ENCODE results near the gene LSM7. TPM values are rescaled to one million over a fixed set of nuclear protein-coding genes. Genes with fewer than 3 reads are reported as not detected.

LSM7 gene
- polyA plus RNA-seq, 2 donors: 223 to 245 TPM

DNA sequence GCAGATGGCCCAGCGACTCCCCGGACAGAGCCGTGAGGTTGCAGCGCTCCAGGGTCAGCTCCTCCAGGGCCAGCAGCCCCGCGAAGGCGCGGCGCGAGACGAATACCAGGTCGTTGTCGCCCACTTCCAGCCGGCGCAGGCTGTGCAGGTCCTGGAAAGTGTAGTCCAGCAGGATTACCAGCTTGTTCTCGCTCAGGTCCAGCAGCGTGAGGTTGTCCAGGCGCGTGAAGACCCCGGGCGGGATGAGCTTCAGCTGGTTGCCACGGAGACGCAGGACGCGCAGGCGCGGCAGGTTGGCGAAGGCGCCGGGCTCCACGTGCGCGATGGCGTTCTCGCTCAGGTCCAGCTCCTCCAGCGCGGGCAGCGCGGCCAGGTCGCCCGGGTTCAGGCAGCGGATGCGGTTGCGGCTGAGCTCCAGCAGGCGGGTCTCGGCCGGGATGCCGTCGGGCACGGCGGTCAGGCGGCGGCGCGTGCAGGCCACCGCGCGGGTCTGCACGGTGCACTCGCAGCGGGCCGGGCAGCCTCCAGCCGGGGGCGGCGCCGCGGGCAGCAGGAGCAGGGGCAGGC lies 37.1 kb downstream of the LSM7 start:
- H3K27me3 ChIP-seq (ENCODE audit: control insufficient read depth in 1 of 2, insufficient read depth in 2 of 2, low read length in 2 of 2): peaks cover 0 to 9% of the 10 kb centered on the region in 2 donors
- peak overlapping the region; percentile 2 to 44 for H3K4me3 ChIP-seq (ENCODE audit: low read depth in 1 of 2, low read length in 2 of 2)
- H3K36me3 ChIP-seq (ENCODE audit: control insufficient read depth in 2 of 2, insufficient read depth in 2 of 2, low read length in 1 of 2): no peaks in the 10 kb centered on the region
- no peak overlapping the region for H3K27ac ChIP-seq (ENCODE audit: low read depth in 2 of 2, low read length in 1 of 2)
- peaks cover 5 to 15% of the 10 kb centered on the region in 2 donors for H3K4me1 ChIP-seq (ENCODE audit: control insufficient read depth in 2 of 2, insufficient read depth in 2 of 2, low read length in 1 of 2)
- 15 to 17% methylated on average over 50 to 67 of the region's 67 CpGs for WGBS, 2 donors
- no peaks in the 10 kb centered on the region for H3K9me3 ChIP-seq (ENCODE audit: control insufficient read depth in 2 of 2, insufficient read depth in 1 of 2, low read depth in 1 of 2, low read length in 1 of 2)

DNA sequence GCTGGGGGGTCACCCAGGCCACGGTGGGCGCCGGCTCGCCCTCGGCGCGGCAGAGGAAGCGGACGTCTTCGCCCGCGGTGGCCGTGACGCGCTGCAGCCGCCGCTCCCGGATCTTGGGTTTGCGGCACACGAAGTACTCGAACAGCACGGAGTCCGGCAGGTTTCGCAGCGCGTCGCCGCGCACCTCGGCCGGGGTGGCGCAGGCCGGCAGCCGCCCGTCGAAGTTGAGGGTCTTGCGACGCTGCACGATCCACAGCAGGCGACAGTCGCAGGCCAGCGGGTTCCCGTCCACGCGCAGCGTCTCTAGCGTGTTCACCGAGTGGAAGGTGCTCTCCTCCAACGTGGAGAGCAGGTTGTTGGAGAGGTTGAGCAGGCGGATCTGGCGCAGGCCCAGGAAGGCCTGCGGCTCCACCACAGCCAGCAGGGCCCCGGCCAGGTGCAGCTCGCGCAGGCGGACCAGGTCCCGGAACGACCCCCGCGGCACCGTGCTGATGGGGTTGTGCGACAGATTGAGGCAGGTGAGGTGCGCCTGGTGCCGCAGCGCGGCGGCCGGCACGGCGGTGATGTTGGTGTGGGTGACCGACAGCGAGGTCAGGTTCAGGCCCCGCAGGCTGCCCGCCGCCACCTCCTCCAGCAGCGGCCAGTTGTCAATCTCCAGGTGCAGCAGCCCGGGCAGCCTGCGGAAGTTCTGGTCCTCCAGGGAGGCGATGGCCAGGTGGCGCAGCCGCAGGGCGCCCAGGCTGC lies 37.8 kb downstream of the LSM7 start:
- Histone ChIP-seq H3K36me3 (ENCODE audit: control insufficient read depth in 2 of 2, insufficient read depth in 2 of 2, low read length in 1 of 2) (no peaks in the 10 kb centered on the region), H3K4me3 (ENCODE audit: low read depth in 1 of 2, low read length in 2 of 2) (peak overlapping the region; percentile 2 to 44), H3K9me3 (ENCODE audit: control insufficient read depth in 2 of 2, insufficient read depth in 1 of 2, low read depth in 1 of 2, low read length in 1 of 2) (no peaks in the 10 kb centered on the region), H3K27me3 (ENCODE audit: control insufficient read depth in 1 of 2, insufficient read depth in 2 of 2, low read length in 2 of 2) (peaks cover 0 to 9% of the 10 kb centered on the region in 2 donors), H3K27ac (ENCODE audit: low read depth in 2 of 2, low read length in 1 of 2) (peak overlapping the region in 1 of 2 donors; percentile 28), H3K4me1 (ENCODE audit: control insufficient read depth in 2 of 2, insufficient read depth in 2 of 2, low read length in 1 of 2) (peaks cover 5 to 15% of the 10 kb centered on the region in 2 donors)
- 2 to 3% methylated on average over 64 to 82 of the region's 82 CpGs for WGBS, 2 donors

DNA sequence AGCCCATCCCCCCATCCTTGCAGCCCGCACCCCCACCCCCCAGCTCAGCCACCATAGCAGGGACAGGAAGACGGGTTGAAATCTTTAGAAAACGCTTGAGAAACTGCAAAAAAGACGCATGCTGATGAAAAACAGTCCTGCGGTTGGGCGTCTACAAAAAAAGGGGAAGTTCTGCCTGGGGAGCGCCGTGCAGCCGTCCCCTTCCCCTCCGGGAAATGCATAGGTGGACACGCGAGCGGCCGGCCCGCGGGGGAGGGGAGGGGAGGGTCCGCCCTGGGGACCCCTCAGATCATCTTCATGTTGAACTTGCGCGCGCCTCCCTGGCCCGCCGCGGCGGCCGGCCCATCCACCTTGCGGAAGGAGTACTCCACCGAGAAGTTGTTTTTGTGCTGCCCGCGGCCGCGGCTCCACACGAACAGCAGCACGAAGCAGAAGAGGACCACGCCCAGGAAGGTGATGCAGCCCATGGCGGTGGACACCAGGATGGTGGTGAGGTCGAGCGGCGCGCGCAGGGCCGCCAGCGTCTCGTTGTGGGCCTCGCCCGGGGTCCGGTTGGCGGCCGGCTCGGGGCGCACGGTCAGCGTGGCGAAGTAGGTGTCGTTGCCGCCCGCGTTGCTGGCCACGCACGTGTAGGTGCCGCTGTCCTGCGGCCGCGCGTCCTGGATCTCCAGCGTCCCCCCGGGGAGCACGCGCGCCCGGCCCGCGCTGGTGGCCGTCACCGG lies 38.5 kb downstream of the LSM7 start:
- H3K36me3 ChIP-seq (ENCODE audit: control insufficient read depth in 2 of 2, insufficient read depth in 2 of 2, low read length in 1 of 2): no peaks in the 10 kb centered on the region
- H3K27me3 ChIP-seq (ENCODE audit: control insufficient read depth in 1 of 2, insufficient read depth in 2 of 2, low read length in 2 of 2): peaks cover 0 to 9% of the 10 kb centered on the region in 2 donors
- peak overlapping the region in 1 of 2 donors; percentile 28 for H3K27ac ChIP-seq (ENCODE audit: low read depth in 2 of 2, low read length in 1 of 2)
- H3K4me3 ChIP-seq (ENCODE audit: low read depth in 1 of 2, low read length in 2 of 2): peak overlapping the region; percentile 2 to 44
- H3K9me3 ChIP-seq (ENCODE audit: control insufficient read depth in 2 of 2, insufficient read depth in 1 of 2, low read depth in 1 of 2, low read length in 1 of 2): no peaks in the 10 kb centered on the region
- peaks cover 4 to 15% of the 10 kb centered on the region in 2 donors for H3K4me1 ChIP-seq (ENCODE audit: control insufficient read depth in 2 of 2, insufficient read depth in 2 of 2, low read length in 1 of 2)
- WGBS, 2 donors: 2% methylated on average over 63 to 74 of the region's 74 CpGs

DNA sequence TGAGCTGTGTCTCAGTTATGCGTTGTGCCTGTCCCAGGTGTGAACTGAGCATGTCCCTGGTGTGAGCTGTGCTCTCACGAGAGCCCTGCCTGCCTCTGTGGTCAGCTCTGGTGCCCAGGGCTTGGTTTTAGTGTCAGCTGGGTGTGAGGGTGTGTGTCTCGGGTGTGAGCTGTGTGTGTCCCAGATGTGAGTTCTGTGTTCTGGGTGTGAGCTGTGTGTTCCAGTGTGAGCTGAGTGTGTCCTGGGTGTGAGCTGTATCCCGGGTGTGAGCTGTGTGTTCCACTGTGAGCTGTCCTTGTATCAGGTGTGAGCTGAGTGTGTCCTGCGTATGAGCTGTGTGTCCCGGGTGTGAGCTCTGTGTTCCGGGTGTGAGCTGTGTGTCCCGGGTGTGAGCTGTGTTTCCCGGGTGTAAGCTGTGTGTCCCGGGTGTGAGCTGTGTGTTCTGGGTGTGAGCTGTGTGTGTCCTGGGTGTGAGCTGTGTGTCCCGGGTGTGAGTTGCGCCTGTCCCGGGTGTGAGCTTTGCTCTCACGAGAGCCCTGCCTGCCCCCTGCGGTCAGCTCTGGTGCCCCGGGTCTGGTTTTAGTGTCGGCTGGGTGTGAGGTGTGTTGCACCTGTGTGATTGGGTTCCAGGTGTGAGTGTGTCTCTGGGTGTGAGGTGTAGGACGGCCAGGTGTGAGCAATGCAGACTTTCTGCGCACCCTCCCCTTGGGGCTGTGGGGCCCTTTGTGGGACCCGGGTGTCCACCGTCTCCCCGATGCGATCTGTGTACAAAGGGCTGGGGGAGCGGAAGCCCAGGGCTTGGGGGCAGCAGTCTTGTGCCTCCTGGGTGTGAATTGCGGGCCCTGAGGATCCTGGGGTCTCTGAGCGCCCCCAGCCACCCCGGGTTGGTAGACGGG lies 39.3 kb downstream of the LSM7 start:
- no peak overlapping the region for H3K4me3 ChIP-seq (ENCODE audit: low read depth in 1 of 2, low read length in 2 of 2)
- no peaks in the 10 kb centered on the region for H3K36me3 ChIP-seq (ENCODE audit: control insufficient read depth in 2 of 2, insufficient read depth in 2 of 2, low read length in 1 of 2)
- peaks cover 0 to 9% of the 10 kb centered on the region in 2 donors for H3K27me3 ChIP-seq (ENCODE audit: control insufficient read depth in 1 of 2, insufficient read depth in 2 of 2, low read length in 2 of 2)
- peak overlapping the region in 1 of 2 donors; percentile 38 for H3K27ac ChIP-seq (ENCODE audit: low read depth in 2 of 2, low read length in 1 of 2)
- no peaks in the 10 kb centered on the region for H3K9me3 ChIP-seq (ENCODE audit: control insufficient read depth in 2 of 2, insufficient read depth in 1 of 2, low read depth in 1 of 2, low read length in 1 of 2)
- peaks cover under 1 to 15% of the 10 kb centered on the region in 2 donors for H3K4me1 ChIP-seq (ENCODE audit: control insufficient read depth in 2 of 2, insufficient read depth in 2 of 2, low read length in 1 of 2)
- 50 to 52% methylated on average over 28 of the region's 28 CpGs for WGBS, 2 donors

DNA sequence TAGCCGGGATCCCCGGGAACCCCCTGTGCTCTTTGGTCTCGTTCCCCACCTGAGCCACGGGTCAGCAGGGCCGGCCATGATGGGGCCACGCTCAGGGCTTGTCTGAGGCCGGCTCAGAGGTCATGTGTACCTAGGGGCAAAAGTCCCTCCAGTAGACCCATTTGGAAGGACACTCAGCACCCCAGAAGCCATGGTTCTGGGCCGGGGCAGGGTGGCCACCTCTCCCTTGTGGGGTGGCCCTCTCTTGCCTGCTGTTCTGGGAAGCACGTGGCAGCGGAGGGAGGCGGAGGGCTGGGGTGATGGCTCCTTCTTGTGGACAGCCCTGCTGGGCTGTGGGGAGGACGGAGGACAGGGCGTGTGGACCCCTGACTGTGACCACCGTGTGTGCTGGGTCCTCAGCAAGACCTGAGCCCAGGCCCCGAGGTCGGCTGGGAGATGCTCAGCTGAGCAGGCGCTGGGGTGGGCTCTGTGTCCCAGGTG lies 40.0 kb downstream of the LSM7 start:
- Histone ChIP-seq H3K9me3 (ENCODE audit: control insufficient read depth in 2 of 2, insufficient read depth in 1 of 2, low read depth in 1 of 2, low read length in 1 of 2) (no peaks in the 10 kb centered on the region), H3K4me1 (ENCODE audit: control insufficient read depth in 2 of 2, insufficient read depth in 2 of 2, low read length in 1 of 2) (peaks cover 0 to 15% of the 10 kb centered on the region in 2 donors), H3K36me3 (ENCODE audit: control insufficient read depth in 2 of 2, insufficient read depth in 2 of 2, low read length in 1 of 2) (no peaks in the 10 kb centered on the region), H3K4me3 (ENCODE audit: low read depth in 1 of 2, low read length in 2 of 2) (no peak overlapping the region), H3K27ac (ENCODE audit: low read depth in 2 of 2, low read length in 1 of 2) (no peak overlapping the region), H3K27me3 (ENCODE audit: control insufficient read depth in 1 of 2, insufficient read depth in 2 of 2, low read length in 2 of 2) (peaks cover 0 to 9% of the 10 kb centered on the region in 2 donors)
- WGBS, 2 donors: 80 to 84% methylated on average over 16 to 17 of the region's 17 CpGs

DNA sequence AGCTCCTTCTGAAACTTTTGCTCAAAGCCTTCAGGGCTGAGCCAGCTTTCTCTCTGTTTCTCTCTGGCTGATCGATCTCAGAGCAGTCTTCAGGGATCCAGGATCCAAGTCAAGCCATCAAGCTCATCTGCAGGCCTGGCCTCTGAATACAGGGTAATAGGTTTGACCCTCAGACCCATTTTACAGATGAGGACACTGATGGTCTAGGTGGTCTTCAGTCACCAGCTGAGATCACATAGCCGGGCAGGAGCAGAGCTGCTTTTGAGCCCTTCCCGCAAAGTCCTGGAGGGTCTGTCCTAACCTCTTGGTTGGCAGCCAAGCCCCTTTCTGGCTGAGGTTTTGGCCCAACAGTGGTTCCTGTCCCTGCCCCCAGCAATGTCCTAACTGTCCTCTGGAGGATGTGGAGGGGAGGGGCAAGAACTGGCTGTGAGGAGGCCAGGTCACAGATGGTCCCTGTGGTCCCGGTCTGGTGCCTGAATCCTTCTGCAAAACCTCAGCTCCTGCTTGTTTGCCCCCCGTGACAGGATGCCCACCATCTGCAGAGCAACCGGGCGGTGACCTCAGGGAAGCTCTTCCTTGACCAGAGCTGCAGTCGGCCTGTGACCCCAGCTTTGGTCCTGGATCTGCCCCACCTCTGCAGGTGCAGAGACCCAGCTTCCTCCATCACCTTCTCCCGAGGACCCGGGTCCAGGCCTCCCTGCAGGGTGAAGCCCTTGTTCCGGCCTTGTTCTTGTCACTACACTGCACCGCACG lies 40.6 kb downstream of the LSM7 start:
- WGBS, 2 donors: 73 to 79% methylated on average over 13 of the region's 13 CpGs
- Histone ChIP-seq H3K27ac (ENCODE audit: low read depth in 2 of 2, low read length in 1 of 2) (no peak overlapping the region), H3K27me3 (ENCODE audit: control insufficient read depth in 1 of 2, insufficient read depth in 2 of 2, low read length in 2 of 2) (peaks cover 0 to 9% of the 10 kb centered on the region in 2 donors)

DNA sequence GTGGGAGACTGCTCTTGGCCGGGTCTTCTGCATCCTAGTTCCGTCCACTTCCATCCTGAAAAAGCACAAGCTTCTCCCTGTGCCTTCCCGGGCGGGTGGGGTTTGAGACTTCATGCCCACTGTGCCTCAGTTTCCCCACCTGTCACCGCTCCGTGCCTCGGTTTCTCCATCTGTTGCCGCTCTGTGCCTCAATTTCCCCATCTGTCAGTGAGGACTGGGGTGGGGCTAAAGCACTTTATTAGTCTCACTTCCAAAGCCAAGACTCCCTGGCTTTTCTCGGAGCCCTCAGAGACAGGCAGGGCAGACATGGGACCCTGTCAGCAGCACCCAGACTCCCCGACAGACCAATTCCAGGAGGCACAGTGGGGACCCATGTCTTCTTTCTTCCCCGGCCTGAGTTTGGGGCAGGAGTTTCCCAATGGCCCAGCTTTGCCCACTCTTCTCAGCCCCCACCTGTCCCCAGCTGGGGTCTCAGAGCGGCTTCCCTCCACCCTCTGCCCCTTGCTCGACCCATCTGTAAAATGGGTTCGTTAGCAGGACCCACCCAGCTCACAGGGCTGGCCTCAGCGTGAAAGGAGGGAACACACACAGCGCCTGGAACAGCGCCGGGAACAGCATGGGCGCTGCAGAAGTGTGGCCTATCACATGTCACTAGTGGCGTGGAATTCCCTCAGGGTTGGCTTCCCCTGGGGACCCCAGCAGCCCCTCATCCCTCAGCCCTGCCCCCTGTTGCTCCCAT lies 41.8 kb downstream of the LSM7 start:
- H3K4me1 ChIP-seq (ENCODE audit: control insufficient read depth in 2 of 2, insufficient read depth in 2 of 2, low read length in 1 of 2): peaks cover 4 to 17% of the 10 kb centered on the region in 2 donors
- WGBS, 2 donors: 87 to 88% methylated on average over 20 of the region's 20 CpGs
- H3K4me3 ChIP-seq (ENCODE audit: low read depth in 1 of 2, low read length in 2 of 2): no peak overlapping the region
- no peaks in the 10 kb centered on the region for H3K9me3 ChIP-seq (ENCODE audit: control insufficient read depth in 2 of 2, insufficient read depth in 1 of 2, low read depth in 1 of 2, low read length in 1 of 2)
- no peaks in the 10 kb centered on the region for H3K36me3 ChIP-seq (ENCODE audit: control insufficient read depth in 2 of 2, insufficient read depth in 2 of 2, low read length in 1 of 2)
- H3K27me3 ChIP-seq (ENCODE audit: control insufficient read depth in 1 of 2, insufficient read depth in 2 of 2, low read length in 2 of 2): peaks cover 0 to 6% of the 10 kb centered on the region in 2 donors
- H3K27ac ChIP-seq (ENCODE audit: low read depth in 2 of 2, low read length in 1 of 2): no peak overlapping the region

More for the DNA sequence above, 40.6 kb downstream of the LSM7 start:
- Histone ChIP-seq H3K4me1 (ENCODE audit: control insufficient read depth in 2 of 2, insufficient read depth in 2 of 2, low read length in 1 of 2) (peaks cover 0 to 15% of the 10 kb centered on the region in 2 donors), H3K4me3 (ENCODE audit: low read depth in 1 of 2, low read length in 2 of 2) (no peak overlapping the region), H3K9me3 (ENCODE audit: control insufficient read depth in 2 of 2, insufficient read depth in 1 of 2, low read depth in 1 of 2, low read length in 1 of 2) (no peaks in the 10 kb centered on the region), H3K36me3 (ENCODE audit: control insufficient read depth in 2 of 2, insufficient read depth in 2 of 2, low read length in 1 of 2) (no peaks in the 10 kb centered on the region)

DNA sequence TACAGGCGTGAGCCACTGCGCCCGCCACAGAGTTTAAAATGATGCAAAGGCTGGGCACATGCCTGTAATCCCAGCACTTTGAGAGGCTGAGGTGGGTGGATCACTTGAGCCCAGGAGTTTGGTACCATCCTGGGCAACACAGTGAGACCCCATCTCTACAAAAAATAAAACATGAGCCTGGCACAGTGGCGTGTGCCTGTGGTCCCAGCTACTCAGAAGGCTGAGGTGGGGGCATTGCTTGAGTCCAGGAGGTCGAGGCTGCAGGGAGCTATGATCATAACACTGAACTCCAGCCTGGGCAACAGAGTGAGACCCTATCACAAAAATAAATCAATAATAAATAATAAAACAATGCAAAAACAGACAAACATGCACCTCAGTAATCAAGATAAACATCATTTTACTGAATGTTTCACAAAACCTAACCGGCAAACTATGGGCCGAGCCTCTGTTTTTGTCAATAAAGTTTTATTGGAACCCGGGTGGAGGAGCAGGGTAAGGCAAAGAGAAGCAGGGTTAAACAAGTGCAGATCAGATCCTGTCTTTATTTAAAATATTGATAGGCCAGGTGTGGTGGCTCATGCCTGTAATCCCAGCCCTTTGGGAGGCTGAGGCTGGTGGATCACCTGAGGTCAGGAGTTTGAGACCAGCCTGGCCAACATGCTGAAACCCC lies 44.4 kb downstream of the LSM7 start:
- Histone ChIP-seq H3K27me3 (ENCODE audit: control insufficient read depth in 1 of 2, insufficient read depth in 2 of 2, low read length in 2 of 2) (no peaks in the 10 kb centered on the region), H3K4me3 (ENCODE audit: low read depth in 1 of 2, low read length in 2 of 2) (no peak overlapping the region)

More for the DNA sequence above, 44.4 kb downstream of the LSM7 start:
- 93 to 95% methylated on average over 8 of the region's 8 CpGs for WGBS, 2 donors
- no peaks in the 10 kb centered on the region for H3K9me3 ChIP-seq (ENCODE audit: control insufficient read depth in 2 of 2, insufficient read depth in 1 of 2, low read depth in 1 of 2, low read length in 1 of 2)
- H3K36me3 ChIP-seq (ENCODE audit: control insufficient read depth in 2 of 2, insufficient read depth in 2 of 2, low read length in 1 of 2): no peaks in the 10 kb centered on the region
- H3K27ac ChIP-seq (ENCODE audit: low read depth in 2 of 2, low read length in 1 of 2): no peak overlapping the region
- H3K4me1 ChIP-seq (ENCODE audit: control insufficient read depth in 2 of 2, insufficient read depth in 2 of 2, low read length in 1 of 2): peaks cover 2 to 4% of the 10 kb centered on the region in 2 donors
